Fibroblast of peridontal ligament (primary cell): ENCODE measurements around the gene EEF1AKMT3.
"Not testable (repeated sequence)": the region's sequence is repeated elsewhere in the genome, so short reads cannot be mapped to it uniquely, and the experiment has no call there.

Experiments
- DNase-seq: peaks from one replicate; pipeline ENCODE4 v3.0.0-alpha.2; 2010; ENCODE audit errors: extremely low read depth

The EEF1AKMT3 gene

DNA sequence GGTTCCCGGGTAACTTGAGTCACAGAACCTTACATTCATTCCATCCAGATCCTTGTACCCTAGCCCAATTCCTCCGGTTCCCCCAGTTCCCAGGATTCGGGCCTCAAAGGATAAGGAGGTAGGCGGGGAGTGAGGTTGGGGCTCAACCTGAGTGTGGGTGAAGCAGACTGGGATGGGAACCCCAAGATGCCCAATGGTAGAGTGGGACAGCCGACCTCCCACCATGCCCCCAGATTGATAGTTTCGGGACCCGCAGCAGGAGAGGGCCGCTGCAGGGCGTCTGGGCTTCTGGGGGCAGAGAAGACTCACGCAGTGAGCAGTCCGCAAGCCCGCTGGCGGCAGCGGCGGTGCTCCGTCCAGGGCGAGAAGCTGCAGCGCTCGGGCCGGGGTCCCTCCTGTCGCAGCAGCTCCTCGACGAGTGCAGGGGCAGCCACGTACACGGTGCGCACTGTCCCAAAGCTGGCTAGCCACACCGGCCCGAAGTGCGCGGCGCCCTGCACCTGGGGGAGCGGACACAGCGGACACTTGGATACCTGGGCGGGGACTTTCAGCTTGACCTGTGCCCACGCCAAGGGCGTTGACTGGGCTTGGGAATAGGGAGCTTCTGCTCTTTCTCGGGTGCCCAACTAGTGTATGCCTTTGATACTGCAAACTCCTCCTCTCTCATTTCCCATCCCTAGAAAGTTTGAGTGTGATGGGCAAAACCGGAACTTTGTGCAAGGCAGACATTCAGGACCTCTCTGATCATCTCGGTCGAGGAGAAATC lies 6.5 kb upstream of the EEF1AKMT3 start:
- no peak for DNase-seq

DNA sequence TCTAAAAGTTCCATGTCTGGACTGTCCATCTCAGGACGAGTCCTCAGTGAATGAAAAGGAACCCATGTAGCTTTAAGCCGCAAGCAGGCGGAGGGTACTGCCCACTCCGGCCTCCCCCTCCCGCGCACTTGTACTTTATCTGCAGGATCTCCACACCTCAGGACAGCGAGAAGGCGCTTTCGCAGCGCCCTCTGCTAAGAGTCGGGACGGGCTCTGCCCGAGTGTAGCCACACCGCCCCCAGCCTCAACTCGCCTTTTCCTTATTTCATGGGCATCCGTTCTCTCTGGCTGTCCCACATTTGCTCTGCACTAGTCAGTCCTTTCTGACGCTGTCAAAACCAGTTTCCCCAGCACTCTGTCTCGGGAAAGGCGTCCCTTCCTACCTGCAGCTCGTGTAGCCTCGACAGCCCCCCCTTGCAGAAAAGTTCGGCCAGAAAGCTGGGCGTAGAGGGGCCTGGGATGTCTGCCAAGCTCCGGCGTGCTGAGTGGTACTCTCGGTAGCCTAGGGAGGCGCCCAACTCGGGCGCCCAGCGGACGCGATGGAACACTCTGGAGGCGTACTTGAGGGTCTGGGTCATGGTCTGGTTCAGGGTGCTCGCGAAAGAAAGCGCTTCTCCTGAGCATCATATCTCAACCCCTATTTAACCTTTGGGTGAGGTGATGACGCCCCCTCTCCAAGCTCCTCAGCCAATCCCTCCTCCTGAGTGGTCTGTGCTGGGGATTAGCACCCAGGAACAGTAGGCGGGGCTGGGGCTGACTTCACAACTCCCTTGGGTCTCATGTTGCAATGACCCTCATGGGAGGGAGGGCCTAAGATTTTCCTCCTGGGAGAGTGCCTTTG lies 5.7 kb upstream of the EEF1AKMT3 start, which contains the start of gene CYP27B1:
Gene CYP27B1 (minus strand): TSS at position 615 of the 841 bp plus-strand sequence. CDS start 37 bp downstream, at position 578.
- no peak for DNase-seq

DNA sequence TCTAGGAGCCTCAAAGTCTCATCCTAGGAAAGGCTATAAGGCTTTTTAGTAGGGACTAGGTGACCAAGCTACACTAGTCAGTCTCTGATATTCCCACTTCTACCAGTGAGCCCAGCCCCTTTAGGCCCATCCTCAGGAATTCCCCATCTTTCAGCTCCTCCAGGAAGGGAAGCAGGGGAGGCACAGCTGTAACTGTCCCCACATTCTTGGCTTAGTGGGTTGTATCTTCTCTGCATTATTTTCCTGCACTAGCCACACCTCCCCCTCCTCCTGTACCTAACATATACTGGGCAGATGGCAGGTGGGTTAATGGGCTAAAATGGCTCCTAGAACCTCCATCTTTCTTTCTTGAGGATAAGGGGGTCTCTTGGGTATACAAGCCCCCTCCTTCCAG lies 5.1 kb upstream of the EEF1AKMT3 start:
- DNase-seq: no peak

DNA sequence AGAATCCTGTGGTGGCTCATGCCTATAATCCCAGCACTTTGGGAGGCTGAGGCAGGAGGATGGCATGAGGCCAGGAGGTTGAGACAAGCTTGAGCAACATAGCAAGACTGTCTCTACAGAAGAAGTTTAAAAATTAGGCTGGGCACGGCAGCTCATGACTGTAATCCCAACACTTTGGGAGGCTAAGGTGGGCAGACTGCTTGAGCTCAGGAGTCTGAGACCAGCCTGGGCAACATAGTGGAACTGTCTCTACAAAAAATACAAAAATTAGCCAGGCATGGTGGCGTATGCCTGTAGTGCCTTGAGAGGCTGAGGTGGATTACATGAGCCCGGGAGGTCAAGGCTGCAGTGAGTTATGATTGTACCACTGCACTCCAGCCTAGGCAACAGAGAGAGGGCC lies 4.5 kb upstream of the EEF1AKMT3 start:
- DNase-seq: no peak

DNA sequence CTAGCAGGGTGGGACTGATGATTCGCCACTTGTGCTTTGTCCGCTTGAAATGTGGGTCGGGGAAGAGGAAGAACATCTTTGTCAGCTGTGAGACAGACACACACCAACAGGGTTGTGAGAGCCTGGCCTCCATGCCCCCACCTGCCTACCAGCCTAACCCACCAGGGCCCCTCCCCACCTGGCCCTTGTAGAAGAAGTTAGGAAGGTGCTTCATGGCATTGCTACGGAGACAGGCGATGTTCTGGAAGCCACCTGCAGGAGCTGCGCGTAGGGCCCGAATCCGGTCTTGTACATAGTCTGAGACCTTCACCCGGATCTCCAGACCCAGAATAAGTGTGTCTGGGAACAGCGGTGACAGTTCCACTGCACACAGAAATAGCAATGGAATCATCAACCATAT lies 2.8 kb upstream of the EEF1AKMT3 start:
- DNase-seq: no peak

DNA sequence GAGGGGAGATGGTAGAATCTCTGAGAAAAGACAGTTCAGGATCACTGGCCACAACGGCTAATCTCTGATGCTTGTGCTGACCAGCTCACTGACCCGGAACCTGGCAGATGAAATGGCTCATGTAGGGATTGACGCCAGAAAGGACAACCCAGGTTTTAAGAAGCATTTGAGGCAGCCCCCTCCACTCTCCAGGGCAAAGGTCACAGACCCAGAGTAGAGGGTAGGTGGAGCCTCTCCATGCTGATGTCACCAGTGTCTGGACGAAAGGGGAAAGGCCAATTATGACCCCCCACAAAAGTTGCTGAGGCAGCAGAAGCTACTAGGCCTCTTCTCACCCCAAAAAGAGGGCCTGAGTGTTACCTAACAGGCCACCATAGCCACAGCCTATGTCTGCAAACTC lies 1.7 kb upstream of the EEF1AKMT3 start:
- DNase-seq: no peak

DNA sequence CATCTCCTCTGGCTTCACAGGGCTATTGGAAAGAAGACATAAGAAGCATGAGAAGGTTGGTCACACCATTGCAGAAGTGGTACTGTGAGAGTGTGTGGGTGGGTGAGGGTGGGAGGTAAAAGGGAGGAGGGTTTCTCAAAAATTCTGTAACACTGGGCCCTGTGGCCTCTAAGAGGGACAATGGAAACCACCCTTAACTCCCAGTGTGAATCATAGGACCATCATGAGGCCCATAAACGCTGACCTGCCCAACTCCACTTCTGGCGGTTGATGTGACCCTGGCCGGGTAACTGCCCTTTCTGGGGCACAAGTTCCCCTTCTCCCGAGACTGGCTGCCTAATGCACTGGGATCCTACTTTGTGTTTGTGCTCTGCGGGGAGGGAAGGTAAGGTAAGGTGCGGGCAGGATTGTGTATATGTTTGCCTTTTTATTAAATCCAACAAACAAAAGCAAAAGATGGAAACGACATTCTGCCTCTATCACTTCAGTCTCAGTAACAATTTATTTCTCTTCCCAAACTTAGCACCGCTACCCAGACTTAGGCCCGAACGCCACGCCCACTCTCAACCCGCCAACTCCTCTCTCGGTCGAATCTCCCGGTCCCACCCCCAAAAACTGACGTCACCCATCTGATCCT lies 1.1 kb upstream of the EEF1AKMT3 start:
- peak; percentile 93 for DNase-seq

DNA sequence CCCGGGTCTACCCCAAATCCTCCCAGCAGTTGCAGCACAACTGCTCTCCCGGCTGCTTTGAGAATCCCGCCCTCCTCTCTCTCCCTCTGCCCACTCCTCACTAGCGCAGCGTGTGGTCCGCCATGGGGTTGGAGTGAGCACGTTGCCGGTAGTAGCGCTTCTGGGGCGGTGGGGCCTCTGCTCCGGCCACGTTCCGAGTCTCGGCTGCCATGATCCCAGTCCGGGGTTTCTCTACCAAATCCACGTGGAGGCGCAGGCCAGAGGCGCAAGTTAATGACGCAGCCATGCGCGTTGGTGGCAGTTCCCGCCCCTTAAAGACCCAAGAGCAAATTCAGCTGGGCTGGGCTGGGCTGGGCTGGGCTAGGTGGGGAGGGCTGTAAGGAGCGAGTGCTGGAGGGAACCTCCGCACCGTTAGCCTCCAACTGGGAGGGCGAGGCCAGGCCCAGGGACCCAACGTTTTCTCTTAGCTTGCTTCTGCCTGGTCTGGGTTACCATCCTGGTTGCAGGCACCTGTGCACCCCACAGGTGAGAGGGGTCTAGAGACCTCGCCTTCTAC lies 463 bp upstream of the EEF1AKMT3 start, which contains the start of gene METTL1:
Gene METTL1 (minus strand): TSS at position 233 of the 556 bp plus-strand sequence. CDS start 22 bp downstream, at position 211.
- DNase-seq: peak; percentile 97

DNA sequence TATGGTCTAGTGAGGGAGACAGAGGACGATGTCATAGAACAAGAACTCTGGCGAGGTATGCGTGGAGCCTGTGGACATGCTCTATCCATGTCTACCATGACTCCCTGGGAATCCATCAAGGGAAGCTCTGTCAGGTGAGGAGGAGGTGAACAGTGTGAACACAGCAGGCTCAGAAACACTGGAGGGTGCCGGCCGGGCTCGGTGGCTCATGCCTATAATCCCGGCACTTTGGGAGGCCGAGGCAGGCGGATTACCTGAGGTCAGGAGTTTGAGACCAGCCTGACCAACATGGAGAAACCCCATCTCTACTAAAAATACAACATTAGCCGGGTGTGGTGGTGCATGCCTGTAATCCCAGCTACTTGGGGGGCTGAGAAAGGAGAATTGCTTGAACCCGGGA lies 2.2 kb downstream of the EEF1AKMT3 start:
- not testable (repeated sequence) for DNase-seq

DNA sequence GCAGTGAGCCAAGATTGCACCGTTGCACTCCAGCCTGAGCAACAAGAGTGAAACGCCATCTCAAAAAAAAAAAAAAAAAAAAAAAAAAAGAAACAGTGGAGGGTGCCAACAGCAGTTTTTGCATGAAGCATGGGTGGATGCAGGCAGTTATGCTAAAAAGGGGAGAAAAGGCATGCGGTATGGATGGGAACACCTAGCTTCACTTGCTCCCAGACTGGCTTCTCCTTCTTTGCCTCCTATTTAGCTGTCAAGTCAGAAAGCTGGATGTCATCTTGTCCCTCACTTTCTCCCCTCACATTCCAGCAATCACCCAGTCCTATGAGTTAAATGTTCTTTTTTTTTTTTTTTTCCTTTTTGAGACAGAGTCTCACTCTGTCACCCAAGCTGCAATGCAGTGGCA lies 2.6 kb downstream of the EEF1AKMT3 start:
- DNase-seq: no peak

DNA sequence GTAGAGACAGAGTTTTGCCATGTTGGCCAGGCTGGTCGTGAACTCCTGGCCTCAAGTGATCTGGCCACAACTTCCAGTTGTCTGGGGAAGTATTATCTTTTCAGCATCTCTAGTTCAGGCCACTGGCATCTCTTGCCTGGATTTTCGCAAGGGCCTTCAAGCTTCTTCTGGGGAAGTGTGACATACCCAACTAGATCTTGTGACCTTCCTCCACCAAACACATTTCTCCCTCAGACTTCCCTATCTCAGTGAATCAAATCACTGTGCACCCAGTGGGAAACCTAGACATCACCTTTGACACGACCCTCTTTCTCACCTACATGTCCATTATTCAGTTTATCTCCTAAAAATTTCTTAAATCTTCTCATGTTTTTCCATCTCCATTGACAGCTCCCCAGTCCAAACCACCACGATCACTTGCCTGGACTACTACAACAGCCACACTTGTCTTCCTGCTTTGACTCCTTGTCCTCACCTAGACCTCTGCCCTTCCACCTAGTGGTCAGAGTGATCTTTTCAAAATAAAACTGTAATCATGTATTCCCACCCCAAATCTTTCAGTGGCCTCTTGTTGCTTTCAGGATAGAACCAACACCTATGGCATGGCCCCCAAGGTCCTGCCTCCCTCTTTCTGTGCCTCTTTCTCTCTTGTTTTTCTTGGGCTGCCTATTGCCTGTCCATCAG lies 3.3 kb downstream of the EEF1AKMT3 start:
- no peak for DNase-seq

DNA sequence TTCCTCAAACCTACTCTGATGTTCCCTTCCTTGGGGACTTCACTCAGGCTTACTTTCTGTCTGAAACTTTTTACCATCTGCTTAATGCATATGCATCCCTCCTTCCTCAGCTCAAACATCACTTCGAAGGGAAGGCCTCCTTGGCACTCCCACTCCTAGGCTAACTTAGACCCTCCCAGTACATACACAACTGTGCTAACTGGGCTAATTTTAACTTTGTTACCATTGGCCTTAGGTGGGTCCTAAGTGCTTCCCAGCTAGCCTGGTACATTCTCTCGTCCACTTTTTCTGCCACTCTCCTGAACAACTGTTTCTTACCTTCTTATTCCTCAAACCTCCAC lies 3.8 kb downstream of the EEF1AKMT3 start:
- DNase-seq: no peak

DNA sequence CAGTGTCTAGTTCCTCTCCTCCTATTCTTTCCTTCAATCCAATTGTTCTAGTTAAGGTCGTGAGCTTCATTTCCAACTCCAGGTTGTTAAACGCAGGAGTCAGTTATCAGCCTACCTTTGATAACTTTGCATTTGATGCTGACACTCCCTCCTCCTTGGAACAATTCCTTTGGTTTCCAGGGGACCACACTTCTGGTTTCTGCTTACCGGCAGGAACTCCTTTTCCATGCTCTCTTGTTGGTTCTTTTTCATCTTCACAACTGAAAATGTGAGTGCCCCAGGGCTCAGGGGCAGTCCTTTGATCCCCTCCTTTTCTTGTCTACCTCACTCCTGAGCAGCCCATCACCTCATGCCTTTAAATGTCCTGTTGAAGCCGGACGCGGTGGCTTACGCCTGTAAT lies 5.0 kb downstream of the EEF1AKMT3 start:
- DNase-seq: no peak

DNA sequence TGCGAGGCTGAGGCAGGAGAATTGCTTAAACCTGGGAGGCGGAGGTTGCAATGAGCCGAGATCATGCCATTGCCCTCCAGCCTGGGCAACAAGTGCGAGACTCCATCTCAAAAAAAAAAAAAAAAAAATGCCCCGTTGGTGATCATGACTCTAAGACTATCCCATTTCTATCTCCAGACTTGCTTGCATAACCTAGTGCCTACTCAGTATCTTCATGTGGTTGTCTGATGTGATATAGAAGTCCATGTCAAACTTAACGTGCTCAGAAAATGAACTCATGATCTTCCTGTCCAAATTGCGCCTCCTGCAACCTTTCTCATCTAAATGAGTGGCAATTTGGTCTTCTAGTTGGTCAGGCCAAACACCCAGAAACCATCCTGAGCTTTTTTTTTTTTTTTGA lies 5.5 kb downstream of the EEF1AKMT3 start:
- no peak for DNase-seq

DNA sequence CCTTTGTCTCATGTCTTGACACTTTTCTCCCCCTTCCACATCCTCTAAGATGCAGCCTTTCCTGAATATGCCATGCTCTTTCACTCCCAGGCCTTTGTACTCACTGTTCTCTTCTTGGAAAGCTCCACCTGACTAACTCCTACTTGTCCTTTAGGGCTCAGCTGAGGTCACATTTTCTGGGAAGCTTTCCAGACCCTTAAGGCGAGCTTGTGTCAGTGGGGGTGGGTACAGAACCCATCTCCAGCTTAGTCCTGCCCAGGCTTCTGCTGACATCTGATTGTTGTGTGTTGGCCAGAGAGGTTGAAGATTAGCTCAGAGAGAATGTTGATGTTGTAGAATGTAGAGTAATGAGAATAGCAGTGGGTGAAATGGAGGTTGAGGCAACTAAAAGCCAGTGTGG lies 7.3 kb downstream of the EEF1AKMT3 start:
- DNase-seq: no peak

DNA sequence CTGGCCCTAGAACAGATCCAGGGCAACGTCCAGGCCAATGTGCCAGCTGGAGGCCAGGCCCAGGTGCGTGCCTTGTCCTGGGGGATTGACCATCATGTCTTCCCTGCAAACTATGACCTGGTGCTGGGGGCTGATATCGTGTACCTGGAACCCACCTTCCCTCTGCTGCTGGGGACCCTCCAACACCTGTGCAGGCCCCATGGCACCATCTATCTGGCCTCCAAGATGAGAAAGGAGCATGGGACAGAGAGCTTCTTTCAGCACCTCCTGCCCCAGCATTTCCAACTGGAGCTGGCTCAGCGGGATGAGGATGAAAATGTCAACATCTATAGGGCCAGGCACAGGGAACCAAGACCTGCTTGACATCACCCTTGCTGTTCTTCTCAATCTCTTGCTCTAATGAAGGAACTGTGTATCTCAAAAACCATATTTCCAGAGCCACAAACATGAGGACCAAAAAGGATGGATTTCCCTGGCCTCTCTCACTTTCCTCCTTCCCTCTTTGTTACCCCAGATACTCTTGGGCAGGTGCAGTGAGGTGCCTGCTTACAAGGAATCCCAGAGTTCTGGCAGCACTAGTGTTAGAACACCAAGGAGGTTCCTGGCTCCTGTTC lies 8.0 kb downstream of the EEF1AKMT3 start:
- no peak for DNase-seq

DNA sequence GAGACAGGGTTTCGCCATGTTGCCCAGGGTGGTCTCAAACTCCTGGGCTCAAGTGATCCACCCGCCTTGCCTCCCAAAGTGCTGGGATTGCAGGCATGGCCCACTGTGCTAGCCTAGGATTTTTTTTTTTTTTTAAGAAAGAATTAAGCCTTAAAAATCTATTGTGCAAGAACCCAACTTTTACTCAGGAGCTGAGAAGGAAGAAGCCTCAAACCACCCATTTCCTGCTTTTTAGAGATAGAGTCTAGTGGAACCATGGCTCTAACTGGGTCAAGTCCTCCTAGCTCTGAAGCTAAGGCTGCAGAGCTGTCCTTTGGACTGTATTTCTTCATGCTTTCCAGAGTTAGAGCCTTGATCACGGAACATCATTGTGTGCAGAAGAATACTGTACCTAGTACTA lies 8.8 kb downstream of the EEF1AKMT3 start:
- DNase-seq: no peak

DNA sequence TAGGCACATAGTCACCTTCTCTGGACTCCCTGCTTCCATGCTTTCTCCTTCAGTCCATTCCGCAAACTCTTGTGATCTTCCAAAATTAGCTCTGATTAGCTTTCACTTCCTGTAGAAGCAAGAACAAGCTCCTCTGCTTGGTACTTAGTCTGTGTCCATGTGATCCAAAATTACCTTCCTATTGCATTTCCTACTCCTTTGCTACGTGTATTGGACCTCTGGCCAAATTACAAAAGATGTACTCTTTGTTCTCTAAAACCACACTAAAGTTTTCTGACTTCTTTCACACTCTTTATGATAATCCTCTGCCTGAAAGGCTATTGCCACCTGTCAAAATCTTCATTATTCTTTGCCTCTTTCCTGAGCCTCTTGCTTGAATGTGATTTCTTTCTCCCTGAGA lies 9.4 kb downstream of the EEF1AKMT3 start:
- DNase-seq: no peak

DNA sequence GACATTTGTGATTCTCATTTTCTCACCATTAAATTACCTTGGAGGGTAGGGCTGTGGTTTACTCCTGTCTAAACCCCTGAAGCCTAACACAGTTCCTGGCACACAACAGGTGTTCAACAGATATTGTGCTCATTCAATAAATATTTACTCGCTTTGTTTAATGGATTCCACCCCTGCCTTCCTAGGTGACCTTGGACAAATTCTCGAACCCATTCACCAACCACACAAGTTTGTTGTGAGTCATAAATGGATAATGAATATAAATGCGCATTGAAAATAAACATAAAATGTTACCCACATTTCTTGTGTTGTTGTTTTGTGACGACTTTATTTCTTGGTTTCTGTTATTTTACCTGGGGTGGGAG lies 9.8 kb downstream of the EEF1AKMT3 start:
- no peak for DNase-seq

DNA sequence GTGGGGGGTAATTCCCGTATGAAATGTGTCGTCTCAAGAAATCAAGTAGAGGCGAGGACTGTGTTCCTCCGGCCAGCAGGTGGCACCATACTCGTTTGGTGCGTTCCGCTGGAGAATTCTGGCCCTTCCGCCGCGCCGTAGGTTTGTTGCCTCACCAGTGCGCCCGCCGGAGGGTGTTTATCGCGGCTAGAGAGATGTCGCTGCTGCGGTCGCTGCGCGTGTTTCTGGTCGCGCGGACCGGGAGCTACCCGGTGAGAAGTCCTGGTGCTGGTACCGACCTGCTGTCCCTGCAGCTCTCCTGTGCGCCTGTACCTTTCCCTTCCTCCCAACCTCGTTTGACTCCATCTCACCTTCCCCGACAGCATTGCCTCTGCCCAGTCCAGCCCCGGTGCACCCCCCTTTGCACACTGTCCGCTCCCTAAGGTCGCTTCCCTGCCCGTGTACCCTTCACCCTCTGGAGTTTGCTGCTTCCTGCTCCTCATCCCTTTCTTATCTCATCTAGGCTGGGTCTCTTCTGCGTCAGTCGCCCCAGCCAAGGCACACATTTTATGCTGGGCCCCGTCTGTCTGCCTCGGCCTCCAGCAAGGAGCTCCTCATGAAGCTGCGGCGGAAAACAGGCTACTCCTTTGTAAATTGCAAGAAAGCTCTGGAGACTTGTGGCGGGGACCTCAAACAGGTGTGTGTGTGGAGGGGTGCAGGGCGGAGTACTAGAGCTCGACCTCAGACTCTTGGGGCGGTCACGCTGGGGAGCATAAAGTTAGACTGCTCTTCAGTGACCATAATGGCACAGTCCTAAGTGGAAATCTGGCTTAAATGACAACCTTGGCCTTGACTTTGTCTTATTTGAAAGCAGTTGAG lies 10.4 kb downstream of the EEF1AKMT3 start, which contains the start of gene TSFM:
Gene TSFM (plus strand): TSS at position 180 of the 858 bp plus-strand sequence. CDS start 15 bp downstream, at position 195.
- peak; percentile 93 for DNase-seq
